ENCODE results near the gene RIBC2. TPM values are rescaled to one million over a fixed set of nuclear protein-coding genes. Genes with fewer than 3 reads are reported as not detected.

The RIBC2 gene
- total RNA-seq, 1 experiment from 2014 or later, result 0.72 TPM

- no peak for DNase-seq (ENCODE audit: extremely low read depth, low read depth)
Measured at GRCh38 chr22:45469281-45470073, 56.0 kb downstream of the RIBC2 start.

DNA sequence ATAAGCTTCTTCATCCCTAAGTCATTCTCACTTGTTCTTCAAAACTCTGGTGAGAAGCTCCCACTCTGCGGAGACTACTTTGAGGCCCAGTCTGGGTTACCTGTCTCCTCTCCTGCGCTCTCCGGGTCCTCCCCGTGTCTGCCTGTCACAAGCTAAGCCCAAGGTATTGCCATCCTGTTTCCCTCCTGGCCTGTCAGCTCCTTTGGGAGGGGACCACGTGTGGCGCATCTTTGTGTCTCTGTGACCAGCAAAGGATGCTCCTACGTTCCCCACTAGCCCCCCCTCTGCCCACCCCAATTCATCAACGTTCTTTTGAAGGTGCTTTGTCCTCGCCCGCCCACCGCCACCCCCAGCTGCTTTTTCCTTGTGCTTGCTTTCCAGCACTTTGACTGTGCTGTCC is 57.4 kb downstream of the RIBC2 start:
- DNase-seq (ENCODE audit: extremely low read depth, low read depth), result no peak

DNA sequence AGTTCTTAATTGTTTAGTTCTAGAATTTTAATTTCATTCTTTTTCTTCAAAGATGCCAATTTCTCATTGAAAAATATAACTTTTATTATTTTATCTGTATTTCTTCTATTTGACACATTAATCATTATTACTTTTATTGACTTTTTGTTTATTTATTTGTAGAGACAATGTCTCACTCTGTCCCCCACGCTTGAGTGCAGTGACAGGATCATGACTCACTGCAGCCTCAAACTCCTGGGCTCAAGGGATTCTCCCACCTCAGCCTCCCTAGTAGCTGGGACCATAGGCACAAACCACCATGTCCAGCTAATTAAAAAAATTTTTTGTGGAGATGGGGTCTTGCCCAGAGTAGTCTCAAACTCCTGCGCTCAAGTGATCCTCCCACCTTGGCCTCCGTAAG is 58.9 kb downstream of the RIBC2 start:
- DNase-seq (ENCODE audit: extremely low read depth, low read depth), result no peak

GRCh38 chr22:45473626-45474237 is 60.2 kb downstream of the RIBC2 start:
- DNase-seq (ENCODE audit: extremely low read depth, low read depth), result no peak

DNA sequence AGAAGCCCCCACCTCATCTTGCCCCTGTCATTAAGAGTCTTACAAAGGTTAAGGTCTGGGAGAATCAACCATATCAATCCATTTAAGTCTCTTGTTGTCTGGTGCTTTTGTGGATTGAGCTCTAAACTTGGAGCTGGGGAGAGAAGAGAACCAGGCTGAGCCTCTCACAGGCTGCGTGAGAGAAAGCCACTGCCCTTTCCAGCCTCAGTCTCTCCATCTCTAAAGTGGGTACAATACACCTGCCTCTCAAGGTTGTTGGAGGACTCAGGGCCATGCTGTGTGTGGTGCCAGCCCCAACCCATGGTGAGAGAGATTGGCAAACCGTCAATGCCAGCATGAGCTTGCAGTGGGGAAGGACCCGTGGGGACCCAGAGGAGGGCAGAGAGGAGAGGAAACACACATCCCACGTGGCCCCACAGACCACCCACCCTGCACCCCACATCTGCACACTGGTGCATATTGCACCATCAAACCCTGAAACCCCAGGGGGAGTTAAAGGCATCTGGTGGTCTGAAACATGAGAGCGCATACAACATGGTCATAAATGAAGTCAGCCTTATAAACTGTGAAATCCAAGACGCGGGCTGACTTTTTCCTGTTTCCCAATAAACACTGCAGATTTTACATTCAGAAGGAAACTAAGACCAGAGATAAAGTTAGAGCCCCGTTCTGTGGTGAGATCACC is 61.7 kb downstream of the RIBC2 start:
- DNase-seq (ENCODE audit: extremely low read depth, low read depth), result no peak

GRCh38 chr22:45475851-45476514 is 62.5 kb downstream of the RIBC2 start:
- DNase-seq (ENCODE audit: extremely low read depth, low read depth), result no peak

- DNase-seq (ENCODE audit: extremely low read depth, low read depth), result no peak
Measured at GRCh38 chr22:45476814-45477213, 63.3 kb downstream of the RIBC2 start.

- DNase-seq (ENCODE audit: extremely low read depth, low read depth), result no peak
Measured at GRCh38 chr22:45477366-45478107, 64.0 kb downstream of the RIBC2 start.

- peak; percentile 70 for DNase-seq (ENCODE audit: extremely low read depth, low read depth)
Measured at GRCh38 chr22:45478108-45478771, 64.7 kb downstream of the RIBC2 start.

DNA sequence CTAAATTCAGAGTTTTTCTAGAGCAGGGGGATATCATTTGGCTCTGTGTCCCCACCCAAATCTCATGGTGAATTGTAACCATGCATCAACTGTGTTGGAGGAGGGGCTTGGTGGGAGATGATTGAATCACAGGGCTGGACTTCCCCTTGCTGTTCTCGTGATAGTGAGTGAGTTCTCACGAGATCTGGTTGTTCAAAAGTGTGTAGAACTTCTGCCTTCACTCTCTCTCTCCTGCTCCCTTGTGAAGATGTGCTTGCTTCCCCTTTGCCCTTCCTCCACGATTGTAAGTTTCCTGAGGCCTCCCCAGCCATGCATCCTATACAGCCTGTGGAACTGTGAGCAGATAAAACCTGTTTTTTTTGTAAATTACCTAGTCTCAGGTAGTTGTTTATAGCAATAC is 67.2 kb downstream of the RIBC2 start:
- no peak for DNase-seq (ENCODE audit: extremely low read depth, low read depth)

DNA sequence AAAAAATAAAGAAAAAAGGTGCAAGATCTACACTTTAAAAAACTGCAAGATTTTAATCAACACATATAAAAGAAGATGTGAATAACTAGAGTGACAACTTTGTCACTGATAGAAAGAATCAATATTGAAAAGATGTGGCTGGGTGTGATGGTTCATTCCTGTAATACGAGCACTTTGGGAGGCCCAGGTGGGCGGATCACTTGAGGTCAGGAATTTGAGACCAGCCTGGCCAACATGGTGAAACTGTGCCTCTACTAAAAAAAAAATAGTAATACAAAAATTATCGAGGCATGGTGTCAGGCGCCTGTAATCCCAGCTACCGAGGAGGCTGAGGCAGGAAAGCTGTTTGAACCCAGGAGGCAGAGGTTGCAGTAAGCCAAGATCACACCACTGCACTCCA is 68.2 kb downstream of the RIBC2 start:
- no peak for DNase-seq (ENCODE audit: extremely low read depth, low read depth)

Other genes with a start within 250 kb of the RIBC2 start
- 47.1 and 51.6 TPM in 2 replicates for gene NUP50, start 249.8 kb upstream of the RIBC2 start, total RNA-seq (2014; rRNA removed; shearing (Covaris generic))
- 31.8 and 32.7 TPM in 2 replicates for gene KIAA0930, start 172.8 kb upstream of the RIBC2 start, total RNA-seq (2014; rRNA removed; shearing (Covaris generic))
- gene UPK3A, start 128.7 kb upstream of the RIBC2 start, total RNA-seq (2014; rRNA removed; shearing (Covaris generic)), result not detected in 2 replicates
- 9.1 and 12.9 TPM in 2 replicates for gene FAM118A, start 103.8 kb upstream of the RIBC2 start, total RNA-seq (2014; rRNA removed; shearing (Covaris generic))
- gene SMC1B, start 94 bp upstream of the RIBC2 start, total RNA-seq (2014; rRNA removed; shearing (Covaris generic)), result 0.10 TPM in 1 of 2 replicates, not detected in the other
- gene FBLN1, start 89.2 kb downstream of the RIBC2 start, total RNA-seq (2014; rRNA removed; shearing (Covaris generic)), result 2.5 and 3.9 TPM in 2 replicates

All from NCI-H460 (cell line).